GM13977 (cell line): ENCODE results near the gene AKAP8L.
A peak's percentile ranks its signal among the peaks of the same experiment; 100 is the strongest.
"Not testable (repeated sequence)": the region's sequence is repeated elsewhere in the genome, so short reads cannot be mapped to it uniquely, and the experiment has no call there.

Experiments used
- DNase-seq: peaks from one replicate; pipeline ENCODE4 v3.0.0; 2012; ENCODE audit warnings: low spot score
- CTCF ChIP-seq: IDR thresholded peaks from 2 replicates; pipeline ENCODE4 v1.5.1; 2012; ENCODE audit warnings: mild to moderate bottlenecking, control low read depth; ENCODE audit not compliant: insufficient read depth; ENCODE audit errors: extremely low read depth, missing control alignments
- in situ Hi-C: fragments of 300-500 bp; cut with MboI; formaldehyde crosslinking; loops from one replicate; pipeline ENCODE4 v1.12.0; 2022; ENCODE audit warnings: low sequenced_read_pairs, low pct_unique_long_range_greater_than_20kb, mixed read lengths, inconsistent platforms; ENCODE audit not compliant: unreplicated experiment

AKAP8L gene

DNA sequence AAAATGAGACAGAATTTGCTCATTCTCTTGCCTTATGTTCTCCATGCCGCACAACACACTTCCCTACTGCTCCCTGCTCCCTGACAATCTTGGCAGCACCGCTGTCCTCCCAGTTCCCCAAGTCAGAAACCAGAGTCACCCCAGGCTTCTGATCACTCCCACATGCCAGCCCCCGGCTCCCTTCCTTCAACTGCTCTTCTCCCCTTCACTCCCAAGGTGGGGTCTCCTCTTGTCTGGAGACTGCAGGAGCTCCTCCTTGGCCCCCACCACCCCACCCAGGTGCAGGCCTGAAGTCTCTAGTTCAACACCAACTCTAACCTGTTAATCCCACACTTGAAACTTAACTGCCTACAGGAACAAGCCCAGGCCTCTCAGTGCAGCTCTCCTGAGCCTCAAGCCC is 22.4 kb downstream of the AKAP8L start:
- no peak for DNase-seq
- no peak for TF ChIP-seq CTCF

GRCh38 chr19:15395251-15395650 is 23.5 kb downstream of the AKAP8L start:
- in situ Hi-C loops, DNase-seq: not testable (repeated sequence)

More for the DNA sequence above, 22.4 kb downstream of the AKAP8L start:
- in situ Hi-C loops, result no loop called here

GRCh38 chr19:15394426-15394825 is 24.4 kb downstream of the AKAP8L start:
- no peak for TF ChIP-seq CTCF
- in situ Hi-C loops, result no loop called here
- no peak for DNase-seq

DNA sequence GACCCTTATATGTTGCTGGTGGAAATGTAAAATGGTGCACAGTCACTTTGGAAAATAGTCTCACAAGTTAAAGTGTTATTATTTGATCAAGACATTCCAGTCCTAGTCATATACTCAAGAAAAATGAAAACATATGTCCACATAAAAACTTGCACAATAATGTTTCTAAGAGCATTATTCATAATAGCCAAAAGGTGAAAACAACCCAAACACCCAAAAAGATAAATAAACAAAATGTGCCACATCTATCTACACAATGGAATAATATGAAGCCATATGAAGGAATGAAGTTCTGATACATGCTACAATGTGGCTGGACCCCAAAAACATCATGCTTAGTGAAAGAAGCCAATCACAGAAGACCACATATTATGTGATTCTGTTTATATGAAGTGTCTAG is 24.8 kb downstream of the AKAP8L start:
- DNase-seq, result no peak
- in situ Hi-C loops, result no loop called here
- no peak for TF ChIP-seq CTCF

GRCh38 chr19:15390814-15391213 is 28.0 kb downstream of the AKAP8L start:
- DNase-seq, result peak; percentile 50
- in situ Hi-C loops, result no loop called here
- TF ChIP-seq CTCF, result no peak

GRCh38 chr19:15381864-15382263 is 36.9 kb downstream of the AKAP8L start:
- in situ Hi-C loops, result no loop called here
- no peak for DNase-seq
- TF ChIP-seq CTCF, result no peak

- no peak for TF ChIP-seq CTCF
- DNase-seq, result no peak
- in situ Hi-C loops, result no loop called here
Observed at GRCh38 chr19:15381429-15381828, 37.4 kb downstream of the AKAP8L start.
